Activated CD8-positive, alpha-beta memory T cell treated with anti-CD3 and anti-CD28 coated beads for 24 hours (primary cell): ENCODE results near the gene SOS1.
"Not testable (repeated sequence)": the region's sequence is repeated elsewhere in the genome, so short reads cannot be mapped to it uniquely, and the experiment has no call there.

Source experiments
- DNase-seq: peaks from one replicate; pipeline ENCODE4 v3.0.0-alpha.2; 2020

SOS1 gene

GRCh38 chr2:39120771-39121522 is at the start of gene SOS1:
Gene SOS1 (minus strand): TSS chr2:39121051. CDS start chr2:39120422, 629 bp downstream.
- DNase-seq = peak; percentile 96

- no peak for DNase-seq
Observed at GRCh38 chr2:39164089-39164488, 43.2 kb upstream of the SOS1 start.

- no peak for DNase-seq
Observed at GRCh38 chr2:39160982-39161381, 40.1 kb upstream of the SOS1 start.

- DNase-seq = no peak
Observed at GRCh38 chr2:39159283-39159682, 38.4 kb upstream of the SOS1 start.

GRCh38 chr2:39158351-39158750 is 37.5 kb upstream of the SOS1 start:
- no peak for DNase-seq

DNA sequence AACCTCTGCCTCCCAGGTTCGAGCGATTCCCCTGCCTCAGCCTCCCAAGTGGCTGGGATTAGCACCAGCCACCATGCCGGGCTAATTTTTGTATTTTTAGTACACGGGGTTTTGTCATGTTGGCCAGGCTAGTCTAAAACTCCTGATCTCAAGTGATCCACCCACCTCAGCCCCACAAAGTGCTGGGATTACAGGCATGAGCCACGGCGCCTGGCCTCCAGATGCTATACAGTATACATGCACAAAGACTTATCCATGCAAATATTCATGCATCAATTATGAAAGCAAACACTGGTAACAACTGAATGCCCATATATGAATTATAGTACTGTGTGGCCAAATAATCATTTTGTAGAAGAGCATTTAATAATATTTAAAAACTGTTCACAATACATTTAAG is 36.0 kb upstream of the SOS1 start:
- no peak for DNase-seq

DNA sequence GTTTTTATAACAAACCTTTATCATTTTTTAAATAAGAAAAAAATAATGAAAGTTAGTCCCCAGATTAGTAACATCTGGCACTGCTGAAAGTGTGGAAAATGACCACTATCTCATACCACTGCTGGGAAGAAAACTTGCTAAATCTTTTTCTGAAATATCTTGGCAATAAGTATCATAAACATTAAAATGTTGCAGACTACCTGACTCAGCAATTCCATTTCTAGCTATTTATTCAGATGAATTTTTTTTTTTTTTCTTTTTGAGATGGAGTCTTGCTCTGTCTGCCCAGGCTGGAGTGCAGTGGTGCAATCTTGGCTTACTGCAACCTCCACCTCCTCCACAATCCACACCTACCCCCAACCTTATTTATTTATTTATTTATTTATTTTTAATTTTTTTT is 35.3 kb upstream of the SOS1 start:
- DNase-seq = no peak

DNA sequence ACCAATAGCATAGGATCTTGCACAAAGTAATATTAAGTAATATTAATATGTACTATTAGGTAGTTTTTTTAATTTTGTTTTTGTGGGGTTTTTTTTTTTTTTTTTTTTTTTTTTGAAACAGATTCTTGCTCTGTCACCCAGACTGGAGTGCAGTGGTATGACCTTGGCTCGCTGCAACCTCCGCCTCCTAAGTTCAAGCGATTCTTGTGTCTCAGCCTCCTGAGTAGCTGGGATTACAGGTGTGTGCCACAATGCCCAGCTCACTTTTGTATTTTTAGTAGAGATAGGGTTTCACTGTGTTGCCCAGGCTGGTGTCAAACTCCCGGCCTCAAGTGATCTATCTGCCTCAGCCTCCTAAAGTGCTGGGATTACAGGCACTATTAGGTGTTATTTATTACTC is 34.7 kb upstream of the SOS1 start:
- DNase-seq = not testable (repeated sequence)

- DNase-seq = no peak
Observed at GRCh38 chr2:39154944-39155343, 34.1 kb upstream of the SOS1 start.

- no peak for DNase-seq
Observed at GRCh38 chr2:39153312-39153711, 32.5 kb upstream of the SOS1 start.

DNA sequence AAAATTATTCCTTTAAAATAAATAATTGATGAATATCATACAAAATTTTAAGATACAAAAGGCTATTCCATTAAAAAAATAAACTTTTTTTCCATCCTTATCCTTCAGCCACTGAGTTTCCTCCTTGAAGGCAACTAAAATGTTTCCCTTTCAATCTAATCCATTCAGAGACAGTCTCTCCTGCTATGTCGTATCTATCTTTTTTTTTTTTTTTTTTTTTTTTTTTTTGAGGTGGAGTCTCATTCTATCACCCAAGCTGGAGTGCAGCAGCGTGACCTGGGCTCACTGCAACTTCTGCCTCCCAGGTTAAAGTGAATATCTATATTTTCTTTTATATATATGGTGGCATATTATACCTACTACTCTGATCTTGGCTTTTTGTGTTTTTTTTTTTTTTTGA is 31.7 kb upstream of the SOS1 start:
- DNase-seq = no peak

GRCh38 chr2:39150890-39151497 is 30.1 kb upstream of the SOS1 start:
- DNase-seq = no peak

DNA sequence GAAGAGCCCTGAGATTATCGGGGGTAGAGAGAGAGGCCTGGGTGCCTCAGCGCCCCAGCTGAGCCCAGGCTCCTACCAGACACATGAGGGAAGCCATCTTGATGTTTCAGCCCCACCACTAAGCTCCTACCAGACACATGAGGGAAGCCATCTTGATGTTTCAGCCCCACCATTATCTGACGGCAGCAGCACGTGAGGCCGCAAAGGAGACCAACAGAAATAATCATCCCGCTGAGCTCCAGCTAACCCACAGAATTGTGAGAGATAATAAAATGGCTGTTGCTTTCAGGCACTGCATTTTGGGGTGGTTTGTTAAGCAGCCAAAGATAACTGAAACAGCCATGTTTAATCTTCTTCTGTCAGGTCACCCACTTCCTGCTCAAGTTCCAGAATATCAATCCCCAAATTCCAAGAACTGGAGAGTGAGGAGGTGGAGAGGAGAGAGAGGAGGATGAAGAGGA is 29.3 kb upstream of the SOS1 start:
- DNase-seq = no peak

DNA sequence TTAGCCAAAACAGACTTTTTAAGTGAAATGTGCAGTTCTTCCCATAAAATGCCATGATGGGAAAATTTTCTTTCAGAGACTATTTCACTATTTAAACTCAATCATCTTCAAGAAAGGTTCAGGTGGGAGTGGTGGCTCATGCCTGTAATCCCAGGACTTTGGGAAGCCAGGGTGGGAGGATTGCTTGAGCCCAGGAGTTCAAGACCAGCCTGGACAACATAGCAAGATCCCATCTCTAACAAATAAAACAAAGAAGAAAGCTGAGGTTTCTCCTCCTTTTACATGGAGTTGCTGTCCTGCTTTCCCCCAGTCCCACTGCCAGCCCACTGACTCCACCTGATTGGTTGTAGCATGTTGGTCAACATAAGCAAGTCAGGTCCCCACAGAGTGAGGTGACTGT is 25.8 kb upstream of the SOS1 start:
- no peak for DNase-seq

GRCh38 chr2:39145906-39146421 is 25.1 kb upstream of the SOS1 start:
- DNase-seq = no peak

DNA sequence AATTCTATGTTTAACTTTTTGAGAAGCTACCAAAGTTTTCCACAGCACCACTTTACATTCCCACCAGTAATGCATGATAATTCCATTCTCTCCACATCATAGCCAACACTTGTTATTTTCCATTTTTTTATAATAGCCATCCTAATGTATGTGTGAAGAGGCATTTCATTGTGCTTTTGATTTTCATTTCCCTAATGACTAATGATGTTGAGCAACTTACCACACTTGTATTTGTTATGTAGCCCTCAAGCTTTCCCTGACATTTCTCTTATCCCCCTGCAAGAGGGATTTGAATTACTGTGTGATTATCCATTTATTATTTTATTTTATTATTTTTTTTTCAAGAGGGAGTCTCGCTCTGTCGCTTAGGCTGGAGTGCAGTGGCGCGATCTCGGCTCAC is 23.6 kb upstream of the SOS1 start:
- no peak for DNase-seq

DNA sequence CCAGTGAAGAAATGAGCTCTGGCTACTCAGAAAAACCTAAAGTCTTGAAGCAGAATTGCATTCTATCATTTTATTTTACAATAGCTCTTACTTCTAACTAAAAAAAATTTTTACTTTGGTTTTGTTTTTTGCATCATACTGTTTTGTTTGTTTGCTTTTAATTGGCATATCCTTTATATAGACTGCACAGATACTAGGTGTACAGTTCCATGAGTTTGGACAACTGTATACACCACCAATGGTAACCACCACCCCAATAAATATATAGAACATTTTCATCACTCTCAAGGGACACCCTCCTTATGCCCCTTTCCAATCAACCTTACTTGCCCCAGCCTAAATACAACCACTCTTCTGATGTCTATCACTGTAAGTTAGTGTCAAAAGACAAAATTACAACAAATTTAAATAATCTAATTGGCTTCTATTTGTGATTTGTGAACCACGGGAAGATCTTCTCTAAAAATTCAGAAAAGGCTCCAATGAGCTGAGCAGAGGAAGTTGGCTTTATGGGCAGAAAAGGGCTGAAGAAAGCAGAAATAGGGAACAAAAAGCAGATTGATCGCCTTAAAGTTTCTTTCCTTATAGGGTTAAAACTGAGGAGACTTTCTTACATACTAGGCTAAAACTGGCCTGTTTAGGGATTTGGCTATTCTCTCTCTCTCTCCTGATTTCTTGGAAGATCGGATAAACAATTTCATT is 22.2 kb upstream of the SOS1 start:
- no peak for DNase-seq

DNA sequence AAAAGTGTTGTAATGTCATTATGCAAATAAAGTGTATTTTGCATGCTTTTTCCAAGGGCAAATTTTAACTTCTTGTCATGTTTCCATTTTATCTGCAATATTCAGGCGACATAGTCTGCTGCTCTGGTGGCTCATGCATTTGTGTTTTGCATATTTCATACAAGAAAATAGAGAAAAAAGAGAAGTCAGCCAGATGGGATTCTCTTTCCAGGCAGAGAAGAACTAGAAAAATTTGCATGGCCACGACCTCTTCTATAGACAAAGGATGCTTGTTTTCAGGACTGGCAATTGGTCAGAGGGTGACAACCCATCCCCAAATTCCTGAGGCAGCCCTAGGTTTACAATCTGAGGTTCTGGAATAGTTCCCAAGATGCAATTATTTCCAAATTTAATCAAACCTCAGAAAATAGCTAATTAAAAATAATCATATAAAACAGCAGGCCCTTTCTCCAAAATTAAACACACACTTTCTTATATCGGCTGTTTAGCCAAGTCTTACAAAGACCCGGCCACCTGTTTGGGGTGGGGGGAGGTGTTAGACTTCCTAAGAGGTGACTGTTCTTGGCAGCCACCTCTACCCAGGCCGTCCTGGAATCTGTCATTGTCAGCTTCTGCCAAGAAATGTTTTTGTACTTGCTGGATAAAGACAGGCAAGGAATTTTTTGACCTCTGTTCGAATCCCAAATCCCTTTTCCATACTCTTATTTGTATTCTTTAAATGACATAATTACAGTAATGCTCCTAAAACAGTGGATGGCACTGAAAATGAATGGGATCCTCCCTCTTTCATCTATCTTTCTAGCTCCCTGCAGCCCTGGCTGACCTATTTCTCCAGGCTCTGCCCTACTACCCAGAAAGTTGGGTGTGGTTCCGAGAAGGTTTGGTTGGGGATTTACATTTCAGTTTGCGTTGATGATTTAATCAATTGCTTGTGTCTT is 20.8 kb upstream of the SOS1 start:
- DNase-seq = no peak

GRCh38 chr2:39140948-39141333 is 20.1 kb upstream of the SOS1 start:
- DNase-seq = not testable (repeated sequence)

DNA sequence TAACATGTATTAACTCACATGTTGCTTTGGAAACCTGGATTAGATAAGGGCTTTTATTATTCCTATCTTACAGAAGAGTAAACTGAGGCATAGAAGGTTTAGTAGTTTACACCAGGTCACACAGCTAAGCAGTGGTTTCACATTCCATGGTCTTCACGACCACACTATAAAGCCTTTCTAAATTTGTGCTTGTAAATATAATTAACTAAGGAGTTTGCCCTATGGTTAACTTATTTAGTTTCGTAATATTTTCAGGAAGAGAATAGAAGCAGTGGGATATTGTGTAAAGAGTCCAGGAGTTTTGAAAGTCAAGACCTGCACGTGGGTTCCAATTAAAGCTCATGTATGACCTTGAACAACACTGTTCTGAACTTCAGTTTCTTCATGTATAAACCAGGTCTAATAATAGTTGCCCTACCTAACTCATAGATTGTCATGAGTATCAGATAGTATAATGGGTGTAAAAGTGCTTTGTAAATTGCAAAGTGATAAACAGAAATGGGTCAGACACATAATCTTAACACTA is 19.5 kb upstream of the SOS1 start:
- DNase-seq = no peak

- DNase-seq = no peak
Observed at GRCh38 chr2:39139511-39140237, 18.8 kb upstream of the SOS1 start.

GRCh38 chr2:39138837-39139211 is 18.0 kb upstream of the SOS1 start:
- no peak for DNase-seq
